Neural cell (in vitro differentiated cells): ENCODE measurements around the gene DOCK9. TPM values are rescaled to one million over a fixed set of nuclear protein-coding genes. Genes with fewer than 3 reads are reported as not detected.

Source experiments
- H2AFZ ChIP-seq: fragments of 200-600, 300-800 bp; sonication (generic), shearing (Covaris generic); 2 replicates; pipeline ENCODE4 v1.6.0; 2014; ENCODE audit warnings: low read depth, mild to moderate bottlenecking, antibody characterized with exemption, low read length, moderate library complexity
- H3F3A ChIP-seq: fragments of 200-600 bp; shearing (Covaris generic); 2 replicates; pipeline ENCODE4 v1.6.1; 2016; ENCODE audit warnings: mild to moderate bottlenecking, moderate library complexity, mixed read lengths, antibody characterized with exemption, low read length; ENCODE audit not compliant: insufficient read depth, poor library complexity, severe bottlenecking
- H3K27ac ChIP-seq: fragments of 200-600, 300-800 bp; sonication (generic), shearing (Covaris generic); 2 replicates; pipeline ENCODE4 v1.5.1; 2014; ENCODE audit warnings: mild to moderate bottlenecking, low read length, moderate library complexity
- H3K27me3 ChIP-seq: fragments of 300-800, 200-600 bp; sonication (generic), shearing (Covaris generic); 2 replicates; pipeline ENCODE4 v1.6.0; 2014; ENCODE audit warnings: mild to moderate bottlenecking, low read depth, low read length, moderate library complexity; ENCODE audit not compliant: insufficient read depth
- H3K36me3 ChIP-seq: fragments of 300-800, 200-600 bp; sonication (generic), shearing (Covaris generic); 2 replicates; pipeline ENCODE4 v1.5.1; 2014; ENCODE audit warnings: mild to moderate bottlenecking, antibody characterized with exemption, low read length, moderate library complexity; ENCODE audit not compliant: insufficient read depth
- H3K4me2 ChIP-seq: fragments of 300-800, 200-600 bp; sonication (generic), shearing (Covaris generic); 2 replicates; pipeline ENCODE4 v1.6.0; 2014; ENCODE audit warnings: mild to moderate bottlenecking, low read length
- H3K4me3 ChIP-seq: fragments of 300-800, 200-600 bp; sonication (generic), shearing (Covaris generic); 2 replicates; pipeline ENCODE4 v1.5.1; 2014; ENCODE audit warnings: mild to moderate bottlenecking, low read length, moderate library complexity
- H3K79me2 ChIP-seq: fragments of 200-600 bp; shearing (Covaris generic); replicated peaks from 2 replicates; pipeline ENCODE4 v1.6.0; 2014; ENCODE audit warnings: mild to moderate bottlenecking, low read length, moderate library complexity; ENCODE audit not compliant: insufficient read depth
- H3K9ac ChIP-seq: fragments of 300-800, 200-600 bp; sonication (generic), shearing (Covaris generic); 2 replicates; pipeline ENCODE4 v1.6.1; 2016; ENCODE audit warnings: mild to moderate bottlenecking, low read length, mixed read lengths
- H3K9me2 ChIP-seq: fragments of 200-600 bp; shearing (Covaris generic); 2 replicates; pipeline ENCODE4 v1.6.1; 2016; ENCODE audit warnings: mild to moderate bottlenecking, low read length, mixed read lengths; ENCODE audit not compliant: insufficient read depth
- H3K9me3 ChIP-seq: fragments of 200-600, 300-800 bp; sonication (generic), shearing (Covaris generic); 2 replicates; pipeline ENCODE4 v1.6.1; 2016; ENCODE audit warnings: mild to moderate bottlenecking, mixed run types, low read length, moderate library complexity, mixed read lengths
- H4K20me1 ChIP-seq: fragments of 200-600 bp; shearing (Covaris generic); 2 replicates; pipeline ENCODE4 v1.6.1; 2016; ENCODE audit warnings: mild to moderate bottlenecking, mixed run types; ENCODE audit not compliant: insufficient read depth
- CTCF ChIP-seq: fragments of 450-650 bp; IDR thresholded peaks from 2 replicates; pipeline ENCODE4 v1.5.1; 2014; ENCODE audit warnings: antibody characterized with exemption, mild to moderate bottlenecking, moderate library complexity; ENCODE audit not compliant: poor library complexity, severe bottlenecking
- EP300 ChIP-seq: fragments of 450-650 bp; conservative IDR thresholded peaks from 2 replicates; pipeline ENCODE4 v1.6.1; 2014; ENCODE audit warnings: antibody characterized with exemption, mild to moderate bottlenecking, moderate library complexity; ENCODE audit not compliant: poor library complexity, severe bottlenecking
- EZH2 ChIP-seq: fragments of 200-600, 300-800 bp; shearing (Covaris generic), sonication (generic); IDR thresholded peaks from 2 replicates; pipeline ENCODE4 v1.6.1; 2014; ENCODE audit warnings: antibody characterized with exemption, low read length, borderline replicate concordance, mild to moderate bottlenecking; ENCODE audit not compliant: insufficient read depth, poor library complexity, severe bottlenecking
- MXI1 ChIP-seq: fragments of 450-650 bp; conservative IDR thresholded peaks from 2 replicates; pipeline ENCODE4 v1.6.1; 2014; ENCODE audit warnings: antibody characterized with exemption, mild to moderate bottlenecking; ENCODE audit not compliant: poor library complexity, severe bottlenecking
- POLR2AphosphoS5 ChIP-seq: IDR thresholded peaks from 2 replicates; pipeline ENCODE4 v1.6.1; 2012
- RAD21 ChIP-seq: fragments of 450-650 bp; conservative IDR thresholded peaks from 2 replicates; pipeline ENCODE4 v1.6.1; 2014; ENCODE audit warnings: antibody characterized with exemption, mild to moderate bottlenecking, moderate library complexity
- REST ChIP-seq: IDR thresholded peaks from 2 replicates; pipeline ENCODE4 v1.6.1; 2012; ENCODE audit warnings: borderline replicate concordance
- SMC3 ChIP-seq: fragments of 450-650 bp; conservative IDR thresholded peaks from 2 replicates; pipeline ENCODE4 v1.6.1; 2014; ENCODE audit warnings: antibody characterized with exemption, mild to moderate bottlenecking, moderate library complexity; ENCODE audit not compliant: poor library complexity
- TAF1 ChIP-seq: IDR thresholded peaks from 2 replicates; pipeline ENCODE4 v1.6.1; 2012; ENCODE audit warnings: low read depth
- polyA plus RNA-seq: library from polyadenylated mRNA; depleted of rRNA; stranded (reverse); fragments of >200 nt; gene quantifications from 2 replicates; pipeline ENCODE4 v1.2.3, GENCODE V29; 2014

Gene DOCK9
- polyA plus RNA-seq, 1 donor from 2014 or later: 11.4 TPM

GRCh38 chr13:98834254-98834960 lies 143.5 kb downstream of the DOCK9 start:
- H3K36me3 ChIP-seq: no peaks in the 10 kb centered on the region
- H3K4me3 ChIP-seq: no peak overlapping the region
- H4K20me1 ChIP-seq: no peaks in the 10 kb centered on the region
- H3K9ac ChIP-seq: no peak overlapping the region
- TF ChIP-seq REST (no peak), TAF1 (no peak), MXI1 (no peak), RAD21 (no peak), EP300 (no peak), CTCF (no peak), POLR2AphosphoS5 (no peak), SMC3 (no peak), EZH2 (no peak)
- no peaks in the 10 kb centered on the region for H3F3A ChIP-seq
- H3K27me3 ChIP-seq: no peaks in the 10 kb centered on the region
- H3K4me2 ChIP-seq: no peak overlapping the region
- no peak overlapping the region for H3K27ac ChIP-seq
- no peaks in the 10 kb centered on the region for H3K9me3 ChIP-seq
- H2AFZ ChIP-seq: no peak overlapping the region
- H3K79me2 ChIP-seq: no peaks in the 10 kb centered on the region
- H3K9me2 ChIP-seq: no peaks in the 10 kb centered on the region

GRCh38 chr13:98831236-98831635 lies 146.6 kb downstream of the DOCK9 start:
- Histone ChIP-seq H3F3A (no peaks in the 10 kb centered on the region), H3K9ac (no peak overlapping the region), H3K4me3 (no peak overlapping the region), H3K9me2 (no peaks in the 10 kb centered on the region), H4K20me1 (no peaks in the 10 kb centered on the region), H3K4me2 (no peak overlapping the region), H3K9me3 (no peaks in the 10 kb centered on the region), H3K79me2 (no peaks in the 10 kb centered on the region), H2AFZ (no peak overlapping the region), H3K27me3 (no peaks in the 10 kb centered on the region), H3K36me3 (no peaks in the 10 kb centered on the region), H3K27ac (no peak overlapping the region)
- TF ChIP-seq POLR2AphosphoS5 (no peak), SMC3 (no peak), CTCF (no peak), MXI1 (no peak), EP300 (no peak), TAF1 (no peak), REST (no peak)
